HepG2 (cell line): ENCODE data around the gene TNFRSF18. TPM values are rescaled to one million over a fixed set of nuclear protein-coding genes. Genes with fewer than 3 reads are reported as not detected.

Experiments
- ATAC-seq: fragments of 200-7000 bp; cut with Tn5 transposase; 3 replicates; pipeline ENCODE4 v1.9.1; 2020; ENCODE audit warnings: mild to moderate bottlenecking, moderate library complexity
- BruUV-seq: library from RNA; stranded (reverse); fragments of 400-500 nt; replicated peaks from 2 replicates; lab custom pipeline; 2021; lab: Mats Ljungman, UMichigan
- CTCF ChIA-PET: fragments of 300-600 bp; formaldehyde crosslinking; extraction: SDS; loops from one replicate; lab custom pipeline; 2021; ENCODE audit warnings: low total read pairs, inconsistent platforms, low intra/inter-chr PET ratio; lab: Yijun Ruan, JAX
- POLR2A ChIA-PET: fragments of 350-600 bp; sonication (Branson Sonifier 250); formaldehyde crosslinking; loops from one replicate; lab custom pipeline; 2020; ENCODE audit warnings: antibody characterized with exemption, inconsistent platforms; lab: Yijun Ruan, JAX
- DNase-seq: peaks from one replicate; pipeline ENCODE4 v3.0.0-alpha.2; 2015; ENCODE audit warnings: low spot score
- FAIRE-seq: peaks from 3 replicates; lab custom pipeline; 2011; peaks lifted over from hg19 to GRCh38; lab: Jason Lieb, UNC
- H2AFZ ChIP-seq: one replicate; pipeline ENCODE4 v1.6.1; 2011; ENCODE audit warnings: low read length, inconsistent platforms
- H3K27ac ChIP-seq: fragments of 300-600 bp; 3 replicates; pipeline ENCODE4 v1.8.0; 2011; ENCODE audit warnings: mixed run types, mild to moderate bottlenecking, mixed read lengths, low read length, inconsistent platforms; ENCODE audit not compliant: insufficient read depth; ENCODE audit errors: extremely low read length
- H3K27me3 ChIP-seq, 2 experiments: fragments of 200-600 bp in 1 of 2; 2 replicates in 1 of 2; 3 replicates in 1 of 2; pipeline versions ENCODE4 v1.6.0 to v1.8.0; 2011; ENCODE audit warnings: low read length in 2 of 2, mild to moderate bottlenecking in 2 of 2, moderate library complexity in 2 of 2, inconsistent platforms in 1 of 2; ENCODE audit not compliant: insufficient read depth in 2 of 2, control insufficient read depth in 1 of 2
- H3K36me3 ChIP-seq, 2 experiments: fragments of 200-600 bp in 1 of 2; replicated peaks in 1 of 2; 2 replicates in 1 of 2; 3 replicates in 1 of 2; pipeline versions ENCODE4 v1.5.1 to v1.8.0; 2011; ENCODE audit warnings: low read length in 2 of 2, inconsistent platforms in 1 of 2; ENCODE audit not compliant: insufficient read depth in 2 of 2, control insufficient read depth in 1 of 2
- H3K4me1 ChIP-seq: 2 replicates; pipeline ENCODE4 v1.5.1; 2012; ENCODE audit warnings: low read length, inconsistent platforms; ENCODE audit not compliant: insufficient read depth
- H3K4me2 ChIP-seq: 2 replicates; pipeline ENCODE4 v1.6.0; 2011; ENCODE audit warnings: low read depth, low read length, inconsistent platforms
- H3K4me3 ChIP-seq, 3 experiments: fragments of 200-600 bp in 1 of 3; sonication (generic), shearing (Covaris generic) in 1 of 3; replicated peaks in 1 of 3; 2 replicates each; pipeline ENCODE4 v1.5.1; 2011 to 2016; ENCODE audit warnings: low read length in 3 of 3, inconsistent platforms in 2 of 3, low read depth in 2 of 3, mild to moderate bottlenecking in 2 of 3, control low read depth in 1 of 3, mixed read lengths in 1 of 3; ENCODE audit not compliant: insufficient read depth in 1 of 3
- H3K79me2 ChIP-seq: one replicate; pipeline ENCODE4 v1.6.1; 2011; ENCODE audit warnings: low read length, inconsistent platforms; ENCODE audit not compliant: insufficient read depth
- H3K9ac ChIP-seq: 2 replicates; pipeline ENCODE4 v1.6.0; 2011; ENCODE audit warnings: mild to moderate bottlenecking, low read depth, low read length, inconsistent platforms; ENCODE audit not compliant: insufficient read depth
- H3K9me3 ChIP-seq: 2 replicates; pipeline ENCODE4 v1.5.1; 2012; ENCODE audit warnings: mild to moderate bottlenecking, low read length
- H4K20me1 ChIP-seq: 2 replicates; pipeline ENCODE4 v1.6.0; 2011; ENCODE audit warnings: inconsistent platforms, mild to moderate bottlenecking, low read length, moderate library complexity; ENCODE audit not compliant: insufficient read depth
- JUND ChIP-seq: sonication (generic); formaldehyde crosslinking; IDR thresholded peaks from 2 replicates; pipeline ENCODE4 v1.8.0; 2022; ENCODE audit warnings: mild to moderate bottlenecking, missing genetic modification reagents
- MTA1 ChIP-seq: sonication (generic); formaldehyde crosslinking; IDR thresholded peaks from 2 replicates; pipeline ENCODE4 v1.4.0; 2020; ENCODE audit warnings: missing genetic modification reagents, mild to moderate bottlenecking, borderline replicate concordance
- PRPF4 ChIP-seq: fragments of 200-400 bp; formaldehyde crosslinking; IDR thresholded peaks from 2 replicates; pipeline ENCODE4 v1.6.1; 2016; ENCODE audit warnings: low read length, low read depth; ENCODE audit not compliant: poor library complexity, severe bottlenecking
- RBFOX2 ChIP-seq: fragments of 200-400 bp; formaldehyde crosslinking; IDR thresholded peaks from 2 replicates; pipeline ENCODE4 v1.6.1; 2017; ENCODE audit warnings: low read depth, mild to moderate bottlenecking, low read length
- TAF1 ChIP-seq: sonication (generic); formaldehyde crosslinking; IDR thresholded peaks from 2 replicates; pipeline ENCODE4 v1.4.0; 2020; ENCODE audit warnings: missing genetic modification reagents
- TCF7 ChIP-seq: sonication (generic); IDR thresholded peaks from 2 replicates; pipeline ENCODE4 v1.6.1; 2016; ENCODE audit warnings: antibody characterized with exemption, low read depth
- ZNF205 ChIP-seq: IDR thresholded peaks from 2 replicates; pipeline ENCODE4 v1.6.1; 2018; ENCODE audit warnings: missing biosample characterization, missing genetic modification reagents
- ZNF446 ChIP-seq: sonication (generic); formaldehyde crosslinking; IDR thresholded peaks from 2 replicates; pipeline ENCODE4 v1.5.0; 2020; ENCODE audit warnings: mild to moderate bottlenecking, missing genetic modification reagents
- ZNF83 ChIP-seq: sonication (generic); formaldehyde crosslinking; IDR thresholded peaks from 2 replicates; pipeline ENCODE4 v1.4.0; 2020; ENCODE audit warnings: missing genetic modification reagents, mild to moderate bottlenecking, borderline replicate concordance
- ZSCAN29 ChIP-seq: sonication (generic); formaldehyde crosslinking; conservative IDR thresholded peaks from 2 replicates; pipeline ENCODE4 v1.4.0; 2020; ENCODE audit warnings: mild to moderate bottlenecking, missing genetic modification reagents
- WGBS: methylation state at CpG from one replicate; pipeline ENCODE4 v1.1.6; 2017; ENCODE audit warnings: low lambda C conversion rate; 5-methylcytosine and 5-hydroxymethylcytosine counted together
- in situ Hi-C: cut with HindIII; loops from 2 replicates; pipeline ENCODE4 v1.10.0; 2017; ENCODE audit warnings: low pct_unique_long_range_greater_than_20kb; ENCODE audit not compliant: extremely low pct_ligation_motif_present
- intact Hi-C: fragments of 100-400 bp; cut with micrococcal nuclease; formaldehyde crosslinking; loops from one replicate; pipeline ENCODE4 v1.10.0; 2022; ENCODE audit not compliant: unreplicated experiment
- polyA plus RNA-seq, 8 experiments: library from polyadenylated mRNA; depleted of rRNA in 3 of 8; stranded (reverse) in 7 of 8; unstranded in 1 of 8; fragments of >200 nt; fragmentation: Illumina TruSeq in 4 of 8; extraction: Trizol in 4 of 8; gene quantifications; 2 replicates each; pipeline versions ENCODE4 v1.2.1 to v1.2.3, GENCODE V29; 2011 to 2016; ENCODE audit warnings: low read depth in 4 of 8, missing spikeins in 1 of 8, mixed read lengths in 1 of 8; ENCODE audit not compliant: insufficient read depth in 1 of 8
- total RNA-seq, 5 experiments: library from RNA; depleted of rRNA; stranded (reverse); fragments of >200 nt; fragmentation: Illumina TruSeq; extraction: Trizol; gene quantifications; 2 replicates each; pipeline ENCODE4 v1.2.3, GENCODE V29; 2016; ENCODE audit warnings: low read depth in 1 of 5
- TF ChIP-seq, protein P1 (sequence below): sonication (generic); formaldehyde crosslinking; IDR thresholded peaks from 2 replicates; pipeline ENCODE4 v1.4.0; 2020; ENCODE audit warnings: missing genetic modification reagents

The TNFRSF18 gene
- total and polyA plus RNA-seq, 2 of the 13 experiments (the other 11 are each of a cell fraction or from before 2014, with no cell fraction given): not detected

DNA sequence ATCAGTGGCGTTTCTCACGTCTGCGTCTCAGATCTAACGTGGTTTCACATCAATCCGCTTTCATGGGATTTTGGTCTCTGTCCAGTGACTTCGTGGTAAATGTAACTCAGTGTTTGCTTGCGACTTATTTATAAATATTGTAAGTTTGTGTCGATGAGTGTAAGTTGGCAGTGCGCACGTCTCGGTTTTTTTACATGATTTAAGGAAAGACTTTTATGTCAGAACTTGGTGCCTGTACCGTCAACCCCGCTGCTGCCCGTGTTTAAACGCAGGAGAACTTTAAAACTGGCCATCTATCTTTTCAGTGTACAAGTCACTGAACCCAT, 27.1 kb upstream of the TNFRSF18 start:
- Histone ChIP-seq H3K4me2 (peak overlapping the region; percentile 76), H3K4me1 (peaks cover 77% of the 10 kb centered on the region), H3K27ac (no peak overlapping the region), H3K4me3 (peak overlapping the region in 1 of 3 experiments; percentile 56; a peak in 1 of 6 replicates), H3K79me2 (peaks cover 31% of the 10 kb centered on the region), H3K36me3 (peaks cover 4 to 6% of the 10 kb centered on the region in 2 experiments; a peak in 4 of 5 replicates), H3K9ac (peak overlapping the region; percentile 8; the same call in 1 of the 2 replicates), H3K9me3 (no peaks in the 10 kb centered on the region), H3K27me3 (no peaks in the 10 kb centered on the region; a peak in 2 of 5 replicates), H4K20me1 (no peaks in the 10 kb centered on the region), H2AFZ (no peak overlapping the region)
- DNase-seq (no peak), ATAC-seq (no peak), FAIRE-seq (no peak)
- intact Hi-C loops: loop anchor here (5.0 to 10.0 kb wide), 3 partner anchors 59 to 229 kb away; partner anchors contain the start of genes HES4 and TTLL10
- WGBS: 95% methylated on average over 15 of the region's 15 CpGs
- ChIA-PET POLR2A (no interaction called here), CTCF (no interaction called here)
- in situ Hi-C loops: no loop called here
- no TSS peak for BruUV-seq
- TF ChIP-seq PRPF4: peak; percentile 65
- TF ChIP-seq TAF1 (CRISPR knock-in tag): no peak

GRCh38 chr1:1232796-1233566, 26.6 kb upstream of the TNFRSF18 start:
- Histone ChIP-seq H3K27ac (no peak overlapping the region), H3K4me3 (peak overlapping the region in 2 of 3 experiments; percentile 43 to 56; a peak in 2 of 6 replicates), H3K9ac (peak overlapping the region; percentile 44), H3K27me3 (no peaks in the 10 kb centered on the region; a peak in 2 of 5 replicates), H3K4me2 (peak overlapping the region; percentile 76), H3K9me3 (no peaks in the 10 kb centered on the region), H3K36me3 (peaks cover 6 to 11% of the 10 kb centered on the region in 2 experiments; a peak in 4 of 5 replicates), H3K79me2 (peaks cover 36% of the 10 kb centered on the region), H4K20me1 (no peaks in the 10 kb centered on the region), H2AFZ (no peak overlapping the region), H3K4me1 (peaks cover 71% of the 10 kb centered on the region)
- DNase-seq (no peak), ATAC-seq (no peak), FAIRE-seq (no peak)
- WGBS: 94% methylated on average over 42 of the region's 98 CpGs
- in situ Hi-C loops: no loop called here
- BruUV-seq: no TSS peak
- POLR2A ChIA-PET: no interaction called here
- CTCF ChIA-PET: no interaction called here
- intact Hi-C loops: loop anchor here (5.0 to 10.0 kb wide), 3 partner anchors 58 to 228 kb away; partner anchors contain the start of genes HES4 and TTLL10
- no peak for TF ChIP-seq ZSCAN29 (CRISPR knock-in tag)
- TF ChIP-seq JUND (CRISPR knock-in tag): no peak
- TF ChIP-seq ZNF205 (CRISPR knock-in tag): no peak
- TF ChIP-seq TCF7: no peak
- peak; percentile 32; the same call in 1 of the 2 replicates for TF ChIP-seq MTA1 (CRISPR knock-in tag)
- TF ChIP-seq RBFOX2: peak; percentile 75
- no peak for TF ChIP-seq ZNF446
- TF ChIP-seq, protein P1, sequence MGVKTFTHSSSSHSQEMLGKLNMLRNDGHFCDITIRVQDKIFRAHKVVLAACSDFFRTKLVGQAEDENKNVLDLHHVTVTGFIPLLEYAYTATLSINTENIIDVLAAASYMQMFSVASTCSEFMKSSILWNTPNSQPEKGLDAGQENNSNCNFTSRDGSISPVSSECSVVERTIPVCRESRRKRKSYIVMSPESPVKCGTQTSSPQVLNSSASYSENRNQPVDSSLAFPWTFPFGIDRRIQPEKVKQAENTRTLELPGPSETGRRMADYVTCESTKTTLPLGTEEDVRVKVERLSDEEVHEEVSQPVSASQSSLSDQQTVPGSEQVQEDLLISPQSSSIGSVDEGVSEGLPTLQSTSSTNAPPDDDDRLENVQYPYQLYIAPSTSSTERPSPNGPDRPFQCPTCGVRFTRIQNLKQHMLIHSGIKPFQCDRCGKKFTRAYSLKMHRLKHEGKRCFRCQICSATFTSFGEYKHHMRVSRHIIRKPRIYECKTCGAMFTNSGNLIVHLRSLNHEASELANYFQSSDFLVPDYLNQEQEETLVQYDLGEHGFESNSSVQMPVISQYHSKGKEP (CRISPR knock-in tag): no peak
- TF ChIP-seq TAF1 (CRISPR knock-in tag): no peak
- no peak for TF ChIP-seq ZNF83 (CRISPR knock-in tag)
